ENCODE results near the gene OSTM1. TPM values are rescaled to one million over a fixed set of nuclear protein-coding genes. Genes with fewer than 3 reads are reported as not detected.

The OSTM1 gene
- polyA plus RNA-seq (ENCODE audit: insufficient read length in 4 of 4), result 10 to 100 TPM; 27.7 to 34.6 (median 30.0) TPM

GRCh38 chr6:108074359-108075144 is at the start of gene OSTM1:
OSTM1 (minus strand) TSS chr6:108074741; CDS start chr6:108074651, 90 bp downstream.
- peak; percentile 64 to 82 (median 82) for DNase-seq (ENCODE audit: low read depth in 4 of 4, low spot score in 3 of 4)

GRCh38 chr6:108123946-108124345 is 49.4 kb upstream of the OSTM1 start:
- no peak for DNase-seq (ENCODE audit: low read depth in 4 of 4, low spot score in 3 of 4)

GRCh38 chr6:108123481-108123929 is 49.0 kb upstream of the OSTM1 start:
- no peak for DNase-seq (ENCODE audit: low read depth in 4 of 4, low spot score in 3 of 4)

GRCh38 chr6:108121612-108122011 is 47.1 kb upstream of the OSTM1 start:
- no peak for DNase-seq (ENCODE audit: low read depth in 4 of 4, low spot score in 3 of 4)

- DNase-seq (ENCODE audit: low read depth in 4 of 4, low spot score in 3 of 4), result no peak
Measured at GRCh38 chr6:108120311-108120710, 45.8 kb upstream of the OSTM1 start.

GRCh38 chr6:108119769-108120141 is 45.2 kb upstream of the OSTM1 start:
- no peak for DNase-seq (ENCODE audit: low read depth in 4 of 4, low spot score in 3 of 4)

GRCh38 chr6:108118810-108119768 is 44.5 kb upstream of the OSTM1 start:
- no peak for DNase-seq (ENCODE audit: low read depth in 4 of 4, low spot score in 3 of 4)

- DNase-seq (ENCODE audit: low read depth in 4 of 4, low spot score in 3 of 4), result no peak
Measured at GRCh38 chr6:108118359-108118724, 43.8 kb upstream of the OSTM1 start.

GRCh38 chr6:108117427-108118358 is 43.2 kb upstream of the OSTM1 start:
- no peak for DNase-seq (ENCODE audit: low read depth in 4 of 4, low spot score in 3 of 4)

GRCh38 chr6:108116546-108117426 is 42.2 kb upstream of the OSTM1 start:
- DNase-seq (ENCODE audit: low read depth in 4 of 4, low spot score in 3 of 4), result no peak

- no peak for DNase-seq (ENCODE audit: low read depth in 4 of 4, low spot score in 3 of 4)
Measured at GRCh38 chr6:108115598-108116058, 41.1 kb upstream of the OSTM1 start.

GRCh38 chr6:108114841-108115597 is 40.5 kb upstream of the OSTM1 start:
- DNase-seq (ENCODE audit: low read depth in 4 of 4, low spot score in 3 of 4), result no peak

- DNase-seq (ENCODE audit: low read depth in 4 of 4, low spot score in 3 of 4), result no peak
Measured at GRCh38 chr6:108113557-108114519, 39.3 kb upstream of the OSTM1 start.

GRCh38 chr6:108108374-108108773 is 33.8 kb upstream of the OSTM1 start:
- DNase-seq (ENCODE audit: low read depth in 4 of 4, low spot score in 3 of 4), result no peak

GRCh38 chr6:108107102-108107501 is 32.6 kb upstream of the OSTM1 start:
- no peak for DNase-seq (ENCODE audit: low read depth in 4 of 4, low spot score in 3 of 4)

- DNase-seq (ENCODE audit: low read depth in 4 of 4, low spot score in 3 of 4), result no peak
Measured at GRCh38 chr6:108106694-108107093, 32.2 kb upstream of the OSTM1 start.

- no peak for DNase-seq (ENCODE audit: low read depth in 4 of 4, low spot score in 3 of 4)
Measured at GRCh38 chr6:108106261-108106660, 31.7 kb upstream of the OSTM1 start.

All from left renal pelvis (tissue), 4 donors.